ENCODE data around the gene HLA-DRA. TPM values are rescaled to one million over a fixed set of nuclear protein-coding genes. Genes with fewer than 3 reads are reported as not detected.

The HLA-DRA gene
- total and polyA plus RNA-seq, 7 donors = 19.9 to 90.0 (median 43.0) TPM

- WGBS, 3 donors = 55 to 85% (median 84%) methylated on average over 2 to 3 of the region's 3 CpGs
- TF ChIP-seq CTCF (IDR thresholded peaks at IDR 0.05) = no peak
- ATAC-seq (no peak), DNase-seq (no peak)
- Histone ChIP-seq H3K27me3 (ENCODE audit: insufficient read depth in 3 of 3, low read length in 2 of 3) (no peaks in the 10 kb centered on the region), H3K4me1 (no peaks in the 10 kb centered on the region), H3K9me3 (no peaks in the 10 kb centered on the region), H3K27ac (no peak overlapping the region), H3K4me3 (no peak overlapping the region), H3K36me3 (ENCODE audit: insufficient read depth in 1 of 2, low read depth in 1 of 2) (no peaks in the 10 kb centered on the region)
- intact Hi-C loops (cut with DNase I) = no loop called here
Measured at GRCh38 chr6:32449088-32449736, 9.5 kb downstream of the HLA-DRA start.

- Histone ChIP-seq H3K27me3 (ENCODE audit: insufficient read depth in 3 of 3, low read length in 2 of 3) (peaks cover 0 to 3% (median 0%) of the 10 kb centered on the region in 3 donors), H3K4me3 (no peak overlapping the region), H3K4me1 (no peaks in the 10 kb centered on the region), H3K36me3 (ENCODE audit: insufficient read depth in 1 of 2, low read depth in 1 of 2) (no peaks in the 10 kb centered on the region), H3K27ac (no peak overlapping the region), H3K9me3 (no peaks in the 10 kb centered on the region)
- intact Hi-C loops (cut with DNase I) = no loop called here
- TF ChIP-seq CTCF (IDR thresholded peaks at IDR 0.05) = no peak
- DNase-seq (no peak), ATAC-seq (no peak)
- WGBS, 3 donors = 70 to 72% (median 70%) methylated on average over 4 of the region's 4 CpGs
Measured at GRCh38 chr6:32457054-32457453, 17.4 kb downstream of the HLA-DRA start.

GRCh38 chr6:32459781-32460424 is 20.2 kb downstream of the HLA-DRA start:
- WGBS, 3 donors = 54 to 68% (median 56%) methylated on average over 29 of the region's 29 CpGs
- no peak for ATAC-seq
- no peak overlapping the region for H3K27ac ChIP-seq
- H3K36me3 ChIP-seq (ENCODE audit: insufficient read depth in 1 of 2, low read depth in 1 of 2) = no peaks in the 10 kb centered on the region
- H3K9me3 ChIP-seq = no peaks in the 10 kb centered on the region
- intact Hi-C loops (cut with DNase I) = no loop called here
- H3K4me1 ChIP-seq = no peaks in the 10 kb centered on the region
- no peak for DNase-seq
- TF ChIP-seq CTCF (IDR thresholded peaks at IDR 0.05) = no peak
- no peak overlapping the region for H3K4me3 ChIP-seq
- H3K27me3 ChIP-seq (ENCODE audit: insufficient read depth in 3 of 3, low read length in 2 of 3) = peaks cover 0 to 3% (median under 1%) of the 10 kb centered on the region in 3 donors

- DNase-seq = no peak
- Histone ChIP-seq H3K9me3 (no peaks in the 10 kb centered on the region), H3K27ac (no peak overlapping the region), H3K4me3 (no peak overlapping the region), H3K4me1 (no peaks in the 10 kb centered on the region), H3K27me3 (ENCODE audit: insufficient read depth in 3 of 3, low read length in 2 of 3) (peaks cover 0 to 4% (median 3%) of the 10 kb centered on the region in 3 donors), H3K36me3 (ENCODE audit: insufficient read depth in 1 of 2, low read depth in 1 of 2) (no peaks in the 10 kb centered on the region)
- 62 to 65% (median 62%) methylated on average over 4 of the region's 4 CpGs for WGBS, 3 donors
- no peak for ATAC-seq
- intact Hi-C loops (cut with DNase I) = no loop called here
- TF ChIP-seq CTCF (IDR thresholded peaks at IDR 0.05) = no peak
Measured at GRCh38 chr6:32460528-32460927, 20.8 kb downstream of the HLA-DRA start.
